HG02981 (cell line): Measurements from ENCODE around the gene TBL1X.
A peak's percentile ranks its signal among the peaks of the same experiment; 100 is the strongest.

Experiments used
- ATAC-seq: cut with Tn5 transposase; IDR thresholded peaks from one replicate; pipeline ENCODE4 v1.9.1; 2021; ENCODE audit warnings: mild to moderate bottlenecking, moderate library complexity; ENCODE audit not compliant: unreplicated experiment

The TBL1X gene

DNA sequence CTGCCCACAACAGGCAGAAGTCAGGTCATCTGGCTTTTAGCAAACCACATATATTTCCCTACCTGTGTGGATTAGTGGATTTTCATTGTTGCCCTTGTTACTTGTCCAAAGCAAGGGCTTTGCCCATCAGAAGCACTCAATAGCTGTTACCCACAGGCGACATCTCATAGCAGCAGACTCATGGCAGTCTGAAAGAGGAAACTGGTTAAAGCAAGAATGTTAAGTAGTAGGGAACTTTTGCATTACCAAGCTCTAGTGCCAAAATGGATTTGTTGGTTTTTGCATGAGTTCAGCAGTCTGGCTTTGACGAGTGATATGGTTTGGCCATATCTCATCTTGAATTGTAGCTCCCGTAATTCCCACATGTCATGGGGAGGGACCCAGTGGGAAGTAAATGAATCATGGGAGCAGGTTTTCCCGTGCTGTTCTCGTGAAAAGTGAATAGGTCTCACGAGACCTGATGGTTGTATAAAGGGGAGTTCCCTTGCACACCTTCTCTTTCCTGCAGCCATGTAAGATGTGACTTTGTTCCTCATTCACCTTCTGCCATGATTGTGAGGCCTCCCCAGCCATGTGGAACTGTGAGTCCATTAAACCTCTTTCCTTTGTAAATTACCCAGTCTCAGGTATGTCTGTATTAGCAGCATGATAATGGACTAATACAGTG lies 192.9 kb downstream of the TBL1X start:
- no peak for ATAC-seq

- no peak for ATAC-seq
Measured at GRCh38 chrX:9658409-9658808, 193.6 kb downstream of the TBL1X start.

GRCh38 chrX:9659571-9660195 lies 194.8 kb downstream of the TBL1X start:
- ATAC-seq: no peak

- no peak for ATAC-seq
Measured at GRCh38 chrX:9662148-9662547, 197.3 kb downstream of the TBL1X start.

DNA sequence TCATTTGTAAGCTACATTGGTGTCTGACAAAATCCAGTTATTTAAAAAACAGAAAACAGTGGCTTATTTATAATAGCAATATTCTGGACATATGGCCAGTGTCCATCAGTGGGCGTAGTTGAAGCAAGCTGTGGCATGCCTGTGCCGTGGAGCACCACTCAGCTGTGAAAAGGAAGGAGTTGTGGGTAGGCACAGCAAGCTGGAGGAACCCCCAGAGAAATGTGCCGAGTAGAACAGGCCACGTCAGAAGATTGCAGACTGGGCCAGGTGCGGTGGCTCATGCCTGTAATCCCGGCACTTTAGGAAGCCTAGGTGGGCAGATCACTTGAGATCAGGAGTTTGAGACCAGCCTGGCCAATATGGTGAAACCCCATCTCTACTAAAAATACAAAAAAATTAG lies 198.4 kb downstream of the TBL1X start:
- ATAC-seq: no peak

GRCh38 chrX:9664224-9664623 lies 199.4 kb downstream of the TBL1X start:
- ATAC-seq: no peak

GRCh38 chrX:9665113-9665512 lies 200.3 kb downstream of the TBL1X start:
- ATAC-seq: no peak

DNA sequence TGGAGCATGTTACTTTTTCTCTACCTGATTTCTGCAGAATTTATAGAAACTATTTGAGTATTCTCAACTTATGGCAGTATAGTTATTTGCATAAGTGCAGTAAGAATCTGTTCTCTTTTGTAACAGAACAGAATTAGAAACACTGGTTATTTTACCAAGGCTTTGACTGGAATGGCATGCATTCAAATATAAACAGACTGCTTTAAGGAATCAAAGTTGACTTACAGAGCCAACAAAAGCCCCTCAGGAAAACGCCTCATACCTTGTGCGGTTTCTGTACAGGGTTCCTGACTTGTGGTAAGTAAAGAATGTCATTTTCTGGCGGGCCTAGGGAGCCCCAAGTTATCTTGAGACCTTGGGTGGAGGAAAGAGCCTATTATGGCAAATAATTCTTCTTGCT lies 203.7 kb downstream of the TBL1X start:
- no peak for ATAC-seq

GRCh38 chrX:9670136-9670814 lies 205.4 kb downstream of the TBL1X start:
- ATAC-seq: no peak

GRCh38 chrX:9671998-9672397 lies 207.1 kb downstream of the TBL1X start:
- peak; percentile 53 for ATAC-seq

GRCh38 chrX:9676306-9676705 lies 211.4 kb downstream of the TBL1X start:
- no peak for ATAC-seq

GRCh38 chrX:9676738-9677097 lies 211.9 kb downstream of the TBL1X start:
- ATAC-seq: no peak

- ATAC-seq: peak; percentile 98
Measured at GRCh38 chrX:9677098-9677739, 212.4 kb downstream of the TBL1X start.

DNA sequence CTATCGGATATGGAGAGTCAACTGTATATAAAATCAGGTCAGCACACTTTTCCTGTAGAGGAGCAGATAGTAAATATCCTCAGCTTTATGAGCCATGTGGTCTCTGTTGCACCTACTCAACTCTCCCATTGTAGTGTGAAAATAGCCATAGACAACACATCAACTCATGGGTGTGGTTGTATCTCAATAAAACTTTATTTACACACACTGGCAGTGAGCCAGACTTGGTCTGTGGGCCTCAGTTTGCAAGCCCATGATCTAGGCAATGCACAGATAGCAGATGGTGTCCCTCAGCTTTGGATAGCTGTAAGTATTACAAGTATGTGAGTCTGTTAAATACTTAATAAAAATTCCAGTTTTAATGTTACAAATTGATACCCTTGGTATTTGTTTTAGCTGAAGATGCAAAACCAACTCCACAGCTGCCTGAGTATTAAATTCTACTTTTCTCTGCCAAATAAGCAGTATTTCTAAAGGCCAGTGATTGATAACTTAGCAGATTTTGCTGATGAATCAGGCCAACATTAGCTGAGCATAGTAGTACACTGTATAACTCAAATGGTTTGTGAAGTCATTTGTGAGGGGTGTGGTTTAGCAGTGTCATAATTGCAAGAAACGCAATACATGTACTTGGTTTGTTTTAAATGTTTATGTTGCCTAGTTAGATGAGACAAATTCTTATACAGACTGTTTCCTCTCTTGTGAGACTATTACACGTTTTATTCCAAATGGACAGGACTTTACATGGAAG lies 213.5 kb downstream of the TBL1X start:
- ATAC-seq: no peak

DNA sequence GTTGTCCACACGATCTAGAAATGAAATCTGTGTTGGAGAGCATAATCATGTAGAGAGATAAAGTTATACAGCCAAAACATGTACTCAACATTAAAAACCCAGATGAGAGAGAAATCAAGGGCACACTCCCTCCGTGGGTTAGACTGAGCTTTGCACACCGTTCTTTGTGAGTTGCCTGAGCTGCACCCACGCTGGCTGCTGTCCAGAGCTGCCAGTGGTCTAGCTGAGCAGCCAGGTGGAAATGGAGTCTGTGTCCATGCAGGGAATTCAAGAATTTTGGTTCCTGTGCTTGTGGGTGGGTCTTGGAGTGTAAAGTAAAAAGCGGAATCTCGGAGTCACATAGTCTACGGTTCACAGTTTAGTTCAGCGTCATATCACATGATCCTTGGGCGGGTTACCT lies 216.2 kb downstream of the TBL1X start:
- no peak for ATAC-seq

DNA sequence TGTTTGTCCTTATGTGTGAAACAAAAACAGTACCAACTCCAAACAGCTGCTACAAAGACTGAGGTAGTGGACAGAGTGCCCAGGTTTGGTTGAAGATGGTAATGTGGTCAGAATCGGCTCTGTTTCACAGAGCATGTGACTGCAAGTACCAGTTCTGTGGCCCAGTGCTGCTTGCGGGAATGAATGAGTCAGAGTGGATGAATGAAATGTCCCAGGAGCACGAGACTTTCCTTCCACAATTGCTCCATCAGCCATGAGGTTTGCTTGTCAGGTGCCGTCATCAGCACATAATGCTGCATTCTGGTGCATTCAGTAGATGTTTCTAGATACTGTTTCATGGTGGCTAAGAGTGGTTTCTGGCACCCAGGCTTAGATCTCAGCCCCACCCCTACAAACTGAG lies 216.6 kb downstream of the TBL1X start:
- no peak for ATAC-seq

GRCh38 chrX:9682456-9682855 lies 217.6 kb downstream of the TBL1X start:
- no peak for ATAC-seq

GRCh38 chrX:9682861-9683260 lies 218.0 kb downstream of the TBL1X start:
- no peak for ATAC-seq

GRCh38 chrX:9683350-9683749 lies 218.5 kb downstream of the TBL1X start:
- no peak for ATAC-seq

- no peak for ATAC-seq
Measured at GRCh38 chrX:9687899-9688298, 223.0 kb downstream of the TBL1X start.

- ATAC-seq: no peak
Measured at GRCh38 chrX:9688833-9689232, 224.0 kb downstream of the TBL1X start.
